SK-N-SH treated with all-trans-retinoic acid at 6 μM for 48 hours (cell line): ENCODE data around the gene SUCLA2.

ENCODE experiments used
- ATAC-seq: fragments of 200-7000 bp; cut with Tn5 transposase; 3 replicates; pipeline ENCODE4 v1.9.1; 2020; ENCODE audit warnings: mild to moderate bottlenecking, moderate library complexity
- ARNTL ChIP-seq: fragments of 450-650 bp; formaldehyde crosslinking; IDR thresholded peaks from 2 replicates; pipeline ENCODE4 v1.5.0; 2020; ENCODE audit warnings: low read depth, mild to moderate bottlenecking, moderate library complexity, borderline replicate concordance
- BACH2 ChIP-seq: fragments of 250-450 bp; sonication (Bioruptor Pico); IDR thresholded peaks from 2 replicates; pipeline ENCODE4 v1.9.0; 2021; ENCODE audit warnings: mild to moderate bottlenecking, borderline replicate concordance
- CSDC2 ChIP-seq: fragments of 250-450 bp; sonication (Bioruptor Pico); IDR thresholded peaks from 2 replicates; pipeline ENCODE4 v1.5.0; 2020; ENCODE audit warnings: mild to moderate bottlenecking, moderate library complexity
- ESRRG ChIP-seq: fragments of 250-450 bp; sonication (Bioruptor Pico); IDR thresholded peaks from 2 replicates; pipeline ENCODE4 v1.6.1; 2021; ENCODE audit warnings: mild to moderate bottlenecking
- GLIS3 ChIP-seq: fragments of 250-450 bp; sonication (Bioruptor Pico); IDR thresholded peaks from 2 replicates; pipeline ENCODE4 v1.5.0; 2020; ENCODE audit warnings: mild to moderate bottlenecking, moderate library complexity
- ISL1 ChIP-seq: fragments of 250-450 bp; sonication (Bioruptor Pico); IDR thresholded peaks from 2 replicates; pipeline ENCODE4 v2.1.2; 2022; ENCODE audit warnings: mild to moderate bottlenecking, moderate library complexity
- RARB ChIP-seq: fragments of 250-450 bp; sonication (Bioruptor Pico); IDR thresholded peaks from 2 replicates; pipeline ENCODE4 v1.8.0; 2021; ENCODE audit warnings: mild to moderate bottlenecking, moderate library complexity
- SNAI2 ChIP-seq: fragments of 250-450 bp; sonication (Bioruptor Pico); IDR thresholded peaks from 2 replicates; pipeline ENCODE4 v1.5.0; 2020; ENCODE audit warnings: mild to moderate bottlenecking, moderate library complexity
- TCF4 ChIP-seq: fragments of 250-450 bp; sonication (Bioruptor Pico); IDR thresholded peaks from 2 replicates; pipeline ENCODE4 v1.8.0; 2021; ENCODE audit warnings: mild to moderate bottlenecking, moderate library complexity, borderline replicate concordance
- TOX ChIP-seq: fragments of 250-450 bp; sonication (Bioruptor Pico); IDR thresholded peaks from 2 replicates; pipeline ENCODE4 v1.8.0; 2021; ENCODE audit warnings: mild to moderate bottlenecking, moderate library complexity, borderline replicate concordance
- ZC3H10 ChIP-seq: fragments of 250-450 bp; sonication (Bioruptor Pico); IDR thresholded peaks from 2 replicates; pipeline ENCODE4 v1.5.1; 2021; ENCODE audit warnings: mild to moderate bottlenecking, moderate library complexity
- ZFP3 ChIP-seq: fragments of 250-450 bp; sonication (Bioruptor Pico); IDR thresholded peaks from 2 replicates; pipeline ENCODE4 v1.5.0; 2020; ENCODE audit warnings: mild to moderate bottlenecking, moderate library complexity
- ZFP30 ChIP-seq: fragments of 450-650 bp; formaldehyde crosslinking; IDR thresholded peaks from 2 replicates; pipeline ENCODE4 v1.5.0; 2022; ENCODE audit warnings: mild to moderate bottlenecking, moderate library complexity
- ZNF565 ChIP-seq: fragments of 450-650 bp; formaldehyde crosslinking; conservative IDR thresholded peaks from 2 replicates; pipeline ENCODE4 v1.5.0; 2020; ENCODE audit warnings: low read depth, mild to moderate bottlenecking, moderate library complexity
- ZNF70 ChIP-seq: fragments of 450-650 bp; formaldehyde crosslinking; IDR thresholded peaks from 2 replicates; pipeline ENCODE4 v1.5.0; 2020; ENCODE audit warnings: mild to moderate bottlenecking, moderate library complexity
- ZNF8 ChIP-seq: fragments of 450-650 bp; formaldehyde crosslinking; IDR thresholded peaks from 2 replicates; pipeline ENCODE4 v1.5.0; 2020; ENCODE audit warnings: mild to moderate bottlenecking, moderate library complexity
- TF ChIP-seq, protein P1 (sequence below): fragments of 250-450 bp; sonication (Bioruptor Pico); IDR thresholded peaks from 2 replicates; pipeline ENCODE4 v1.8.0; 2021; ENCODE audit warnings: low read depth, mild to moderate bottlenecking, moderate library complexity, borderline replicate concordance
- TF ChIP-seq, protein P2 (sequence below): fragments of 250-450 bp; sonication (Bioruptor Pico); IDR thresholded peaks from 2 replicates; pipeline ENCODE4 v1.5.1; 2021; ENCODE audit warnings: mild to moderate bottlenecking, moderate library complexity
- TF ChIP-seq, protein P3 (sequence below): fragments of 250-450 bp; sonication (Bioruptor Pico); IDR thresholded peaks from 2 replicates; pipeline ENCODE4 v1.8.0; 2020; ENCODE audit warnings: mild to moderate bottlenecking, moderate library complexity, borderline replicate concordance
- TF ChIP-seq, protein P4 (sequence below): fragments of 250-450 bp; sonication (Bioruptor Pico); IDR thresholded peaks from 2 replicates; pipeline ENCODE4 v1.5.1; 2020; ENCODE audit warnings: low read depth, mild to moderate bottlenecking, moderate library complexity

The SUCLA2 gene

DNA sequence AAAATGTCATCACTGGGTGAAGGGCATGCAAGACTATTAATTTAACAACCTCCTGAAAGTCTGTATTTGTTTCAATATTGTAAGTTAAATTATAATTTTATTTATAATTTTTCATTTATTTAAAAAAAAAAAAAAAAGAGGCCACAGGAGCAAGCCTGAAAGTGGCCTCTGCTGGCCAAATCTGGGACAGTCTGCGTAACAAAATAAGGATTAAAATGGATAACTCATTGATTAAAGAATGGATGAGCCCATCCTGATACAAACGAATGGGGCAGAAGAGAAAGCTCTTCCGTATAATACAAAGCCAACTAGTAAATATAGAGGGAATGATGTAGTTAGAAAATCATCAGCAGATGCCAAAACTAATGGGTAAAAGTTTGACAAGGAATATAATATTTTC lies 36.2 kb downstream of the SUCLA2 start:
- ATAC-seq: no peak
- no peak for TF ChIP-seq TCF4 (CRISPR knock-in tag)
- TF ChIP-seq ZFP30 (CRISPR knock-in tag): no peak
- no peak for TF ChIP-seq SNAI2 (CRISPR knock-in tag)
- TF ChIP-seq ZC3H10 (CRISPR knock-in tag): no peak
- TF ChIP-seq ZFP3 (CRISPR knock-in tag): no peak
- no peak for TF ChIP-seq ZNF70
- no peak for TF ChIP-seq RARB
- no peak for TF ChIP-seq ARNTL
- TF ChIP-seq, protein P1, sequence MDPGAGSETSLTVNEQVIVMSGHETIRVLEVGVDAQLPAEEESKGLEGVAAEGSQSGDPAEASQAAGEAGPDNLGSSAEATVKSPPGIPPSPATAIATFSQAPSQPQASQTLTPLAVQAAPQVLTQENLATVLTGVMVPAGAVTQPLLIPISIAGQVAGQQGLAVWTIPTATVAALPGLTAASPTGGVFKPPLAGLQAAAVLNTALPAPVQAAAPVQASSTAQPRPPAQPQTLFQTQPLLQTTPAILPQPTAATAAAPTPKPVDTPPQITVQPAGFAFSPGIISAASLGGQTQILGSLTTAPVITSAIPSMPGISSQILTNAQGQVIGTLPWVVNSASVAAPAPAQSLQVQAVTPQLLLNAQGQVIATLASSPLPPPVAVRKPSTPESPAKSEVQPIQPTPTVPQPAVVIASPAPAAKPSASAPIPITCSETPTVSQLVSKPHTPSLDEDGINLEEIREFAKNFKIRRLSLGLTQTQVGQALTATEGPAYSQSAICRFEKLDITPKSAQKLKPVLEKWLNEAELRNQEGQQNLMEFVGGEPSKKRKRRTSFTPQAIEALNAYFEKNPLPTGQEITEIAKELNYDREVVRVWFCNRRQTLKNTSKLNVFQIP (CRISPR knock-in tag): no peak
- no peak for TF ChIP-seq ZNF565 (CRISPR knock-in tag)
- TF ChIP-seq ESRRG: no peak
- TF ChIP-seq, protein P2, sequence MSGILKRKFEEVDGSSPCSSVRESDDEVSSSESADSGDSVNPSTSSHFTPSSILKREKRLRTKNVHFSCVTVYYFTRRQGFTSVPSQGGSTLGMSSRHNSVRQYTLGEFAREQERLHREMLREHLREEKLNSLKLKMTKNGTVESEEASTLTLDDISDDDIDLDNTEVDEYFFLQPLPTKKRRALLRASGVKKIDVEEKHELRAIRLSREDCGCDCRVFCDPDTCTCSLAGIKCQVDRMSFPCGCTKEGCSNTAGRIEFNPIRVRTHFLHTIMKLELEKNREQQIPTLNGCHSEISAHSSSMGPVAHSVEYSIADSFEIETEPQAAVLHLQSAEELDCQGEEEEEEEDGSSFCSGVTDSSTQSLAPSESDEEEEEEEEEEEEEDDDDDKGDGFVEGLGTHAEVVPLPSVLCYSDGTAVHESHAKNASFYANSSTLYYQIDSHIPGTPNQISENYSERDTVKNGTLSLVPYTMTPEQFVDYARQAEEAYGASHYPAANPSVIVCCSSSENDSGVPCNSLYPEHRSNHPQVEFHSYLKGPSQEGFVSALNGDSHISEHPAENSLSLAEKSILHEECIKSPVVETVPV (CRISPR knock-in tag): no peak
- TF ChIP-seq CSDC2 (CRISPR knock-in tag): no peak
- TF ChIP-seq GLIS3: no peak
- TF ChIP-seq ISL1 (CRISPR knock-in tag): no peak
- no peak for TF ChIP-seq TOX

DNA sequence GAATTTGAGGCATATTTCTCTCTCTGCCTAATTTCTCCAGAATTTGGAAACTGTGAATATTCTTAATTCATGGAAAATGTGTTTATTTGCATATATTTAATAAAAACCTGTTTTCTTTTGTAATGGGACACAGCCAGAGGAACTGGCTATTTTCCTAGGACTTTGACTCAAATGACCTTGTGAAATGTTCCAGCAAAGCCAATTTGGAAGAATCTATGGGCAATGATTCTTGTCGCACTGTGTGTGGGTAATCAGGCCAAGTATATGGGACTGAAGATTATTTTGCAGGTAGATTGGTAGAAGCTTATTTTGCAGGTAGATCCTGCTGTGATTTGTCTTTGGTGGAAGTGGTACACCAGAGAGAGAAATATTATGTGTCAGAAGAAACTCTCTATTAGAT lies 38.8 kb downstream of the SUCLA2 start:
- TF ChIP-seq CSDC2 (CRISPR knock-in tag) (no peak), TOX (no peak), ARNTL (no peak), GLIS3 (no peak), ISL1 (CRISPR knock-in tag) (no peak), TCF4 (CRISPR knock-in tag) (no peak), RARB (no peak), ZNF8 (CRISPR knock-in tag) (no peak), ESRRG (no peak)
- TF ChIP-seq, protein P2 (CRISPR knock-in tag): no peak
- ATAC-seq: no peak

DNA sequence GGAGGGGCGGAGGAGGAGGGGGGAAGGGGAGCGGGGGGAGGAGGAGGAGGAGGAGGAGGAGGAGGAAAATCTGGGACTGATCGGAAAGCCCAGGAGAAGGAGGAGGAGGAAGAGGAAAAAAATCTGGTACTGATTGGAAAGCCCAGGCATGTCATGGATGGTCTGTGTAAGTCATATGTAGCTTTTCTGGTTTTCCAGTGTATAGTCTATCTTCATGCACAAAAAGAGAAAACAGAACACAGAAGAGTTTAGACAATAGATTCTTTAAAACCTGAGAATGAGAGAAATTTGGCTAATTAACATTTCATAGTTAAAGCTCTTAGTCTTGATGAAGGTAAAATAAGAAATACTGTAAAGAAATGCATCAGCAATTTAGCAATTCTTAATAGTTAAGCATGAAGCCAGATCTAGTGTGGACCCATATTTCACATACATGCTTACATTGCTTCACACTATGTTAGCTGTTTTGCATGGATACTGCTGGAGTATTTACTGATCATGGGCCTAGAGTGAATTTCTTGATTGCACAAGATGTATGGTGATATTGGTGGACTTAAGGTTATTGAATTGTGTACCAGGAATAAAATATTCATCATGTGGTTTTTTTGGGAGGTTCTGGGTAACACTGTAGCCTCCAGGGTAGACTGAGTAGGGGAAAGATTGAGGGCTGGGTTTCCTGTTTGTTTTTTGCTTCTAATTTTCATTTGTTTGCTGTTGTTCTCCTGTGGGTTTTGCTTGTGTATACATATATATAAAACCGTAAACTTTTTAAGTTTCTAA lies 41.4 kb downstream of the SUCLA2 start:
- TF ChIP-seq ZC3H10 (CRISPR knock-in tag) (no peak), TCF4 (CRISPR knock-in tag) (no peak), BACH2 (CRISPR knock-in tag) (no peak), ISL1 (CRISPR knock-in tag) (no peak), RARB (no peak), ZFP3 (CRISPR knock-in tag) (no peak), ESRRG (no peak), CSDC2 (CRISPR knock-in tag) (no peak), SNAI2 (CRISPR knock-in tag) (no peak), ARNTL (no peak), ZFP30 (CRISPR knock-in tag) (no peak), ZNF70 (no peak), TOX (no peak), ZNF565 (CRISPR knock-in tag) (no peak)
- TF ChIP-seq, protein P3, sequence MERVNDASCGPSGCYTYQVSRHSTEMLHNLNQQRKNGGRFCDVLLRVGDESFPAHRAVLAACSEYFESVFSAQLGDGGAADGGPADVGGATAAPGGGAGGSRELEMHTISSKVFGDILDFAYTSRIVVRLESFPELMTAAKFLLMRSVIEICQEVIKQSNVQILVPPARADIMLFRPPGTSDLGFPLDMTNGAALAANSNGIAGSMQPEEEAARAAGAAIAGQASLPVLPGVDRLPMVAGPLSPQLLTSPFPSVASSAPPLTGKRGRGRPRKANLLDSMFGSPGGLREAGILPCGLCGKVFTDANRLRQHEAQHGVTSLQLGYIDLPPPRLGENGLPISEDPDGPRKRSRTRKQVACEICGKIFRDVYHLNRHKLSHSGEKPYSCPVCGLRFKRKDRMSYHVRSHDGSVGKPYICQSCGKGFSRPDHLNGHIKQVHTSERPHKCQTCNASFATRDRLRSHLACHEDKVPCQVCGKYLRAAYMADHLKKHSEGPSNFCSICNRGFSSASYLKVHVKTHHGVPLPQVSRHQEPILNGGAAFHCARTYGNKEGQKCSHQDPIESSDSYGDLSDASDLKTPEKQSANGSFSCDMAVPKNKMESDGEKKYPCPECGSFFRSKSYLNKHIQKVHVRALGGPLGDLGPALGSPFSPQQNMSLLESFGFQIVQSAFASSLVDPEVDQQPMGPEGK: no peak
- TF ChIP-seq, protein P1 (CRISPR knock-in tag): no peak
- TF ChIP-seq, protein P4, sequence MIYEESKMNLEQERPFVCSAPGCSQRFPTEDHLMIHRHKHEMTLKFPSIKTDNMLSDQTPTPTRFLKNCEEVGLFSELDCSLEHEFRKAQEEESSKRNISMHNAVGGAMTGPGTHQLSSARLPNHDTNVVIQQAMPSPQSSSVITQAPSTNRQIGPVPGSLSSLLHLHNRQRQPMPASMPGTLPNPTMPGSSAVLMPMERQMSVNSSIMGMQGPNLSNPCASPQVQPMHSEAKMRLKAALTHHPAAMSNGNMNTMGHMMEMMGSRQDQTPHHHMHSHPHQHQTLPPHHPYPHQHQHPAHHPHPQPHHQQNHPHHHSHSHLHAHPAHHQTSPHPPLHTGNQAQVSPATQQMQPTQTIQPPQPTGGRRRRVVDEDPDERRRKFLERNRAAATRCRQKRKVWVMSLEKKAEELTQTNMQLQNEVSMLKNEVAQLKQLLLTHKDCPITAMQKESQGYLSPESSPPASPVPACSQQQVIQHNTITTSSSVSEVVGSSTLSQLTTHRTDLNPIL: no peak
- ATAC-seq: no peak
